ENCODE results near the gene OR5AR1. TPM values are rescaled to one million over a fixed set of nuclear protein-coding genes. Genes with fewer than 3 reads are reported as not detected.
"Not testable (repeated sequence)": the region's sequence is repeated elsewhere in the genome, so short reads cannot be mapped to it uniquely, and the experiment has no call there.

Gene OR5AR1
- total RNA-seq, 2 donors from 2014 or later, result not detected

DNA sequence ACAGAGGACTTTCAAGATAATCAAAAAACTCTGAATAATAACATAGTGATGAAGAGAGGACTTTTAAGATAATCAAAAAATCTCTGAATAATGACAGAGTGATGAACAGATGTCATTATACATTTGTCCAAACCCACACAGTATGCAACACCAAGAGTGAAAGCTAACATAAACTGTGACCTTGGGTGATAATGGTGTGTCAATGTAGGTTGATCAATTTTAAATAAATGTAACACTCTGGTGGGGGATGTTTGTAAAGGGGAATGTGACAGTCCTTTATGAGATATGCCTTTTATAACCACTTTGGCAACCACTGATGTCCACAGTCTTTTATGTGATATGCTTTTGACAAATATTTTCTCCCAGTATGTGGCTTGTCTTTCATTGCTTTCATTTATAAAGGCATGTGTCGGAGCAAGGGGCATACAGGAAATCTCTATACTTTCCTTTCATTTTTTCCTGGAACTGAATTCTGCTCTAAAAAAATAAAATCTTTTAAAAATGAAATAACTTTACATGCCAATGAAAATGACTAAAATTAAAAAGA is 25.1 kb downstream of the OR5AR1 start:
- 100% methylated on average over 1 of the region's 1 CpG; no CpG with 5 or more reads in 1 of the 2 experiments for WGBS, 2 experiments (ENCODE audit: insufficient coverage in 1 of 2, insufficient read length in 1 of 2)
- H3K4me1 Mint-ChIP-seq, result peaks cover 7% of the 10 kb centered on the region
- no peak overlapping the region for H3K4me3 Mint-ChIP-seq

DNA sequence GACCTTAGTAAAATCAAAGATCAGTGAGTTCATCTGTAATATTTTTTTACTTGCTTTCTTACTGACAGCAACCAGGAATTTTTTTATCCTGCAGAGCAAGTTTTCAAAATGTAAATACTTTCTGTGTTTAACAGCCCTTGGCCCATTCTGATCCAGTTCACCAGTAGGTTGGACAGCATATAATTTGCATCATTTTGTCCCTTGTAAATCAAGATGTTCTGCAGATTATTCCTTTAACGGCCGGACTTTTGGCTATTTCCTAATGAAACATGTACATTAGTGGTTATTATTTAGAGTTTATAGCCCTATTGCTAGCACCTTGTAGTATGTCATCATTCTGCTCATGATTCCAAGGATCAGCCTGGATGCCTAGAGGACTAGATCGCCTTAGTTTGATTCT is 27.7 kb downstream of the OR5AR1 start:
- 92% methylated on average over 2 of the region's 3 CpGs; no CpG with 5 or more reads in 1 of the 2 experiments for WGBS, 2 experiments (ENCODE audit: insufficient coverage in 1 of 2, insufficient read length in 1 of 2)
- H3K27me3 Mint-ChIP-seq (ENCODE audit: insufficient read depth); H3K4me3 ChIP-seq (ENCODE audit: low read length); H3K36me3 ChIP-seq (ENCODE audit: control insufficient read depth, insufficient read depth, low read length); H3K9me3 Mint-ChIP-seq; H3K27ac Mint-ChIP-seq; H3K4me1 ChIP-seq (ENCODE audit: control insufficient read depth, insufficient read depth, low read length); H3K9me3 ChIP-seq (ENCODE audit: control insufficient read depth, low read length); DNase-seq; H3K27me3 ChIP-seq (ENCODE audit: control insufficient read depth, insufficient read depth, low read length, poor library complexity, severe bottlenecking); H3K4me1 Mint-ChIP-seq; H3K9ac ChIP-seq (ENCODE audit: extremely low read depth, low read length, poor library complexity, severe bottlenecking); H3K36me3 Mint-ChIP-seq (ENCODE audit: low read depth); H3K4me3 Mint-ChIP-seq; H3K27ac ChIP-seq (ENCODE audit: low read depth, low read length): not testable (repeated sequence)

More for the DNA sequence above, 25.1 kb downstream of the OR5AR1 start:
- no peak overlapping the region for H3K4me3 ChIP-seq (ENCODE audit: low read length)
- no peak overlapping the region for H3K9ac ChIP-seq (ENCODE audit: extremely low read depth, low read length, poor library complexity, severe bottlenecking)
- no peaks in the 10 kb centered on the region for H3K27me3 ChIP-seq (ENCODE audit: control insufficient read depth, insufficient read depth, low read length, poor library complexity, severe bottlenecking)
- H3K36me3 Mint-ChIP-seq (ENCODE audit: low read depth), result no peaks in the 10 kb centered on the region
- no peak overlapping the region for H3K27ac Mint-ChIP-seq
- H3K36me3 ChIP-seq (ENCODE audit: control insufficient read depth, insufficient read depth, low read length), result no peaks in the 10 kb centered on the region
- no peak overlapping the region for H3K27ac ChIP-seq (ENCODE audit: low read depth, low read length)
- H3K9me3 ChIP-seq (ENCODE audit: control insufficient read depth, low read length), result no peaks in the 10 kb centered on the region
- H3K4me1 ChIP-seq (ENCODE audit: control insufficient read depth, insufficient read depth, low read length), result no peaks in the 10 kb centered on the region
- H3K27me3 Mint-ChIP-seq (ENCODE audit: insufficient read depth), result no peaks in the 10 kb centered on the region
- H3K9me3 Mint-ChIP-seq, result peaks cover 2% of the 10 kb centered on the region
- TF ChIP-seq, protein P1, sequence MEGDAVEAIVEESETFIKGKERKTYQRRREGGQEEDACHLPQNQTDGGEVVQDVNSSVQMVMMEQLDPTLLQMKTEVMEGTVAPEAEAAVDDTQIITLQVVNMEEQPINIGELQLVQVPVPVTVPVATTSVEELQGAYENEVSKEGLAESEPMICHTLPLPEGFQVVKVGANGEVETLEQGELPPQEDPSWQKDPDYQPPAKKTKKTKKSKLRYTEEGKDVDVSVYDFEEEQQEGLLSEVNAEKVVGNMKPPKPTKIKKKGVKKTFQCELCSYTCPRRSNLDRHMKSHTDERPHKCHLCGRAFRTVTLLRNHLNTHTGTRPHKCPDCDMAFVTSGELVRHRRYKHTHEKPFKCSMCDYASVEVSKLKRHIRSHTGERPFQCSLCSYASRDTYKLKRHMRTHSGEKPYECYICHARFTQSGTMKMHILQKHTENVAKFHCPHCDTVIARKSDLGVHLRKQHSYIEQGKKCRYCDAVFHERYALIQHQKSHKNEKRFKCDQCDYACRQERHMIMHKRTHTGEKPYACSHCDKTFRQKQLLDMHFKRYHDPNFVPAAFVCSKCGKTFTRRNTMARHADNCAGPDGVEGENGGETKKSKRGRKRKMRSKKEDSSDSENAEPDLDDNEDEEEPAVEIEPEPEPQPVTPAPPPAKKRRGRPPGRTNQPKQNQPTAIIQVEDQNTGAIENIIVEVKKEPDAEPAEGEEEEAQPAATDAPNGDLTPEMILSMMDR (conservative IDR thresholded peaks at IDR 0.05), result no peak
- DNase-seq, result no peak

DNA sequence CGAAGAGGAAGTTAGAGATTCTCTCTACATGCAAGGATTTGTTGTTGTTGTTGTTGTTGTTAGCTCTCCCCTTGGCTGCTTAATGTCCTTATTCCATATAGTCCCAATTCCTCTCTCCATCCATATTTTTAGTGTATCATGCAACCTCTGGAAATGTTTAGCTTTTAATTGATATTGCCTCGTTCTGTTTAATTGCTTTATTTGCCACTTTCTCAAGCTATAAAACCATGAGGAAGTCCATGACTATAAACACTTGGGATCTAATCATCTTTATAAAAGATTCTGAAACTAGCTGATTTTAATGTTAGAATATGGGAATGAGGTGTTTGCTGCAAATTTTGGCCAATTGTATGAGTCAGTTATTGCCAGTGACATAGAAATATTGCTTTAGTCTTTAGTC is 29.9 kb downstream of the OR5AR1 start:
- 100% methylated on average over 2 of the region's 2 CpGs; no CpG with 5 or more reads in 1 of the 2 experiments for WGBS, 2 experiments (ENCODE audit: insufficient coverage in 1 of 2, insufficient read length in 1 of 2)

More for the DNA sequence above, 29.9 kb downstream of the OR5AR1 start:
- no peak for DNase-seq
- Mint-ChIP-seq H3K4me1 (peaks cover 7% of the 10 kb centered on the region), H3K27ac (no peak overlapping the region), H3K9me3 (no peaks in the 10 kb centered on the region), H3K4me3 (no peak overlapping the region), H3K36me3 (ENCODE audit: low read depth) (no peaks in the 10 kb centered on the region), H3K27me3 (ENCODE audit: insufficient read depth) (no peaks in the 10 kb centered on the region)
- Histone ChIP-seq H3K4me1 (ENCODE audit: control insufficient read depth, insufficient read depth, low read length) (no peaks in the 10 kb centered on the region), H3K9ac (ENCODE audit: extremely low read depth, low read length, poor library complexity, severe bottlenecking) (no peak overlapping the region), H3K27me3 (ENCODE audit: control insufficient read depth, insufficient read depth, low read length, poor library complexity, severe bottlenecking) (no peaks in the 10 kb centered on the region), H3K9me3 (ENCODE audit: control insufficient read depth, low read length) (no peaks in the 10 kb centered on the region), H3K27ac (ENCODE audit: low read depth, low read length) (no peak overlapping the region), H3K4me3 (ENCODE audit: low read length) (no peak overlapping the region), H3K36me3 (ENCODE audit: control insufficient read depth, insufficient read depth, low read length) (no peaks in the 10 kb centered on the region)
- TF ChIP-seq, protein P1 (conservative IDR thresholded peaks at IDR 0.05), result no peak

Measured in endodermal cell (in vitro differentiated cells).